ENCODE data around the gene NTHL1. TPM values are rescaled to one million over a fixed set of nuclear protein-coding genes. Genes with fewer than 3 reads are reported as not detected.

Gene NTHL1
- total RNA-seq, 2 donors from 2014 or later = 7.7 to 13.4 TPM

GRCh38 chr16:2001035-2001434 lies 46.6 kb downstream of the NTHL1 start:
- no peaks in the 10 kb centered on the region for H3K9me3 ChIP-seq
- no peak for TF ChIP-seq CTCF (IDR thresholded peaks at IDR 0.05)
- peaks cover 51% of the 10 kb centered on the region for H3K36me3 ChIP-seq
- ATAC-seq (ENCODE audit: insufficient number of reproducible peaks, low FRiP score, low read depth) = no peak
- H3K27ac ChIP-seq = no peak overlapping the region
- no peaks in the 10 kb centered on the region for H3K27me3 ChIP-seq (replicated peaks; ENCODE audit: insufficient read depth)
- peaks cover 6 to 20% of the 10 kb centered on the region in 2 donors for H3K4me1 ChIP-seq (ENCODE audit: control insufficient read depth in 1 of 2, low read depth in 2 of 2)
- DNase-seq (ENCODE audit: low spot score) = no peak
- no peak overlapping the region for H3K4me3 ChIP-seq

- no peak for TF ChIP-seq CTCF (IDR thresholded peaks at IDR 0.05)
- H3K27ac ChIP-seq = no peak overlapping the region
- H3K4me3 ChIP-seq = no peak overlapping the region
- peaks cover 54% of the 10 kb centered on the region for H3K36me3 ChIP-seq
- DNase-seq (ENCODE audit: low spot score) (no peak), ATAC-seq (ENCODE audit: insufficient number of reproducible peaks, low FRiP score, low read depth) (no peak)
- no peaks in the 10 kb centered on the region for H3K9me3 ChIP-seq
- H3K4me1 ChIP-seq (ENCODE audit: control insufficient read depth in 1 of 2, low read depth in 2 of 2) = peaks cover 6 to 14% of the 10 kb centered on the region in 2 donors
- H3K27me3 ChIP-seq (replicated peaks; ENCODE audit: insufficient read depth) = no peaks in the 10 kb centered on the region
Measured at GRCh38 chr16:1999866-2000514, 47.6 kb downstream of the NTHL1 start.

- no peak for ATAC-seq (ENCODE audit: insufficient number of reproducible peaks, low FRiP score, low read depth)
- H3K36me3 ChIP-seq = peaks cover 54% of the 10 kb centered on the region
- H3K27ac ChIP-seq = no peak overlapping the region
Measured at GRCh38 chr16:1998852-1999801, 48.5 kb downstream of the NTHL1 start.

GRCh38 chr16:1998360-1998835 lies 49.2 kb downstream of the NTHL1 start:
- Histone ChIP-seq H3K4me1 (ENCODE audit: control insufficient read depth in 1 of 2, low read depth in 2 of 2) (no peaks in the 10 kb centered on the region), H3K27me3 (replicated peaks; ENCODE audit: insufficient read depth) (no peaks in the 10 kb centered on the region), H3K36me3 (peaks cover 54% of the 10 kb centered on the region), H3K4me3 (no peak overlapping the region), H3K9me3 (no peaks in the 10 kb centered on the region), H3K27ac (no peak overlapping the region)
- DNase-seq (ENCODE audit: low spot score) (no peak), ATAC-seq (ENCODE audit: insufficient number of reproducible peaks, low FRiP score, low read depth) (no peak)
- TF ChIP-seq CTCF (IDR thresholded peaks at IDR 0.05) = no peak

More at GRCh38 chr16:1998852-1999801, 48.5 kb downstream of the NTHL1 start:
- Histone ChIP-seq H3K4me1 (ENCODE audit: control insufficient read depth in 1 of 2, low read depth in 2 of 2) (peaks cover 2 to 5% of the 10 kb centered on the region in 2 donors), H3K4me3 (no peak overlapping the region), H3K9me3 (no peaks in the 10 kb centered on the region), H3K27me3 (replicated peaks; ENCODE audit: insufficient read depth) (no peaks in the 10 kb centered on the region)
- TF ChIP-seq CTCF (IDR thresholded peaks at IDR 0.05) = no peak
- DNase-seq (ENCODE audit: low spot score) = no peak

Measured in thoracic aorta (tissue), 2 donors.